Natural killer cell (primary cell): ENCODE measurements around the gene MAN2B2. TPM values are rescaled to one million over a fixed set of nuclear protein-coding genes. Genes with fewer than 3 reads are reported as not detected.

Experiments
- ATAC-seq, 3 donors: fragments of 150-1000 bp in 2 of 3; fragments of 200-7000 bp in 1 of 3; cut with Tn5 transposase; 1 replicate in 1 of 3; 2 replicates in 2 of 3; pipeline ENCODE4 v1.10.0; 2021; ENCODE audit warnings: mild to moderate bottlenecking in 2 of 3, moderate library complexity in 2 of 3
- DNase-seq, 2 donors: peaks; one replicate each; pipeline versions ENCODE4 v3.0.0 to v3.0.0-alpha.2; 2013 to 2021; ENCODE audit warnings: mixed read lengths in 1 of 2
- H3K27ac ChIP-seq: one replicate; pipeline ENCODE4 v1.5.1; 2013; ENCODE audit warnings: mild to moderate bottlenecking, low read length
- H3K27me3 ChIP-seq: one replicate; pipeline ENCODE4 v1.6.1; 2013; ENCODE audit warnings: low read length; ENCODE audit not compliant: control insufficient read depth, insufficient read depth
- H3K36me3 ChIP-seq: one replicate; pipeline ENCODE4 v1.6.1; 2013; ENCODE audit warnings: low read length; ENCODE audit not compliant: control insufficient read depth, insufficient read depth
- H3K4me1 ChIP-seq: one replicate; pipeline ENCODE4 v1.6.1; 2013; ENCODE audit warnings: low read length; ENCODE audit not compliant: control insufficient read depth, insufficient read depth
- H3K4me3 ChIP-seq: one replicate; pipeline ENCODE4 v1.5.1; 2013; ENCODE audit warnings: low read length
- H3K9me3 ChIP-seq: one replicate; pipeline ENCODE4 v1.6.1; 2013; ENCODE audit warnings: low read length; ENCODE audit not compliant: control insufficient read depth, insufficient read depth
- H3K27ac Mint-ChIP-seq, 2 donors: one replicate each; pipeline ENCODE4 v1.8.0; 2022; ENCODE audit warnings: mild to moderate bottlenecking in 2 of 2, mixed read lengths in 2 of 2, moderate library complexity in 1 of 2
- H3K27me3 Mint-ChIP-seq, 2 donors: one replicate each; pipeline ENCODE4 v1.8.0; 2022; ENCODE audit warnings: low read depth in 2 of 2, mixed read lengths in 2 of 2
- H3K36me3 Mint-ChIP-seq: one replicate; pipeline ENCODE4 v1.8.0; 2022; ENCODE audit warnings: mixed read lengths
- H3K4me1 Mint-ChIP-seq, 2 donors: one replicate each; pipeline ENCODE4 v1.8.0; 2022; ENCODE audit warnings: mixed read lengths in 2 of 2
- H3K4me3 Mint-ChIP-seq: one replicate; pipeline ENCODE4 v1.8.0; 2022; ENCODE audit warnings: mild to moderate bottlenecking, moderate library complexity, mixed read lengths
- H3K9me3 Mint-ChIP-seq, 2 donors: one replicate each; pipeline ENCODE4 v1.8.0; 2022; ENCODE audit warnings: mixed read lengths in 2 of 2
- CTCF ChIP-seq: fragments of 200-600 bp; IDR thresholded peaks from one replicate; pipeline ENCODE4 v1.8.0; 2022; ENCODE audit warnings: antibody characterized with exemption
- WGBS: methylation state at CpG from one replicate; pipeline ENCODE4 v1.1.7; 2013; ENCODE audit warnings: missing lambda C conversion rate; ENCODE audit not compliant: insufficient coverage; 5-methylcytosine and 5-hydroxymethylcytosine counted together
- intact Hi-C: fragments of 100-400 bp; cut with micrococcal nuclease; formaldehyde crosslinking; loops from one replicate; pipeline ENCODE4 v1.14.2; 2022
- total RNA-seq, 4 donors: library from RNA; stranded (reverse); fragments of 120-200 nt in 1 of 4; gene quantifications; one replicate each; pipeline versions ENCODE4 v1.2.3 to v1.2.4, GENCODE V29; 2013 to 2022

Gene MAN2B2
- total RNA-seq, 3 donors from 2014 or later (not counting 1 experiment from before 2014, with no cell fraction given) = 34.5 to 47.8 (median 39.0) TPM

- Histone ChIP-seq H3K4me3 (no peak overlapping the region), H3K27ac (no peak overlapping the region), H3K27me3 (peaks cover 10% of the 10 kb centered on the region), H3K36me3 (no peaks in the 10 kb centered on the region), H3K4me1 (no peaks in the 10 kb centered on the region), H3K9me3 (no peaks in the 10 kb centered on the region)
- intact Hi-C loops = no loop called here
- Mint-ChIP-seq H3K4me1 (no peaks in the 10 kb centered on the region), H3K36me3 (no peaks in the 10 kb centered on the region), H3K27ac (no peak overlapping the region), H3K4me3 (no peak overlapping the region), H3K9me3 (no peaks in the 10 kb centered on the region), H3K27me3 (peaks cover 42 to 66% of the 10 kb centered on the region in 2 donors)
- no peak for TF ChIP-seq CTCF
- WGBS = 76% methylated on average over 10 of the region's 10 CpGs
- ATAC-seq = no peak
- no peak for DNase-seq
Measured at GRCh38 chr4:6557856-6558255, 17.1 kb upstream of the MAN2B2 start.

GRCh38 chr4:6560416-6561172 is 14.4 kb upstream of the MAN2B2 start:
- ATAC-seq (no peak), DNase-seq (no peak)
- Histone ChIP-seq H3K27ac (no peak overlapping the region), H3K27me3 (peaks cover 17% of the 10 kb centered on the region), H3K36me3 (no peaks in the 10 kb centered on the region), H3K9me3 (no peaks in the 10 kb centered on the region), H3K4me1 (peaks cover 6% of the 10 kb centered on the region), H3K4me3 (no peak overlapping the region)
- TF ChIP-seq CTCF = no peak
- intact Hi-C loops = no loop called here
- peaks cover 54 to 70% of the 10 kb centered on the region in 2 donors for H3K27me3 Mint-ChIP-seq
- no peaks in the 10 kb centered on the region for H3K36me3 Mint-ChIP-seq
- 76% methylated on average over 10 of the region's 10 CpGs for WGBS
- peaks cover 0 to 3% of the 10 kb centered on the region in 2 donors for H3K4me1 Mint-ChIP-seq
- no peaks in the 10 kb centered on the region for H3K9me3 Mint-ChIP-seq
- no peak overlapping the region for H3K27ac Mint-ChIP-seq
- H3K4me3 Mint-ChIP-seq = no peak overlapping the region

- no peaks in the 10 kb centered on the region for H3K9me3 ChIP-seq
- intact Hi-C loops = no loop called here
- no peak for TF ChIP-seq CTCF
- H3K36me3 ChIP-seq = no peaks in the 10 kb centered on the region
- ATAC-seq (no peak), DNase-seq (no peak)
- H3K27ac ChIP-seq = no peak overlapping the region
- peaks cover 58 to 71% of the 10 kb centered on the region in 2 donors for H3K27me3 Mint-ChIP-seq
- H3K4me3 ChIP-seq = no peak overlapping the region
- no peak overlapping the region for H3K27ac Mint-ChIP-seq
- no peaks in the 10 kb centered on the region for H3K36me3 Mint-ChIP-seq
- H3K4me1 ChIP-seq = peaks cover 6% of the 10 kb centered on the region
- no peak overlapping the region for H3K4me3 Mint-ChIP-seq
- no peaks in the 10 kb centered on the region for H3K9me3 Mint-ChIP-seq
- WGBS = 16% methylated on average over 5 of the region's 6 CpGs
- H3K27me3 ChIP-seq = peaks cover 17% of the 10 kb centered on the region
- peaks cover 0 to 4% of the 10 kb centered on the region in 2 donors for H3K4me1 Mint-ChIP-seq
Measured at GRCh38 chr4:6561173-6561516, 13.8 kb upstream of the MAN2B2 start.
